DMS79 (cell line): Measurements from ENCODE around the gene COL6A2.
"Not testable (repeated sequence)": the region's sequence is repeated elsewhere in the genome, so short reads cannot be mapped to it uniquely, and the experiment has no call there.

Source experiments
- DNase-seq: peaks from one replicate; lab custom pipeline; 2025; lab: John Stamatoyannopoulos, UW

Gene COL6A2

DNA sequence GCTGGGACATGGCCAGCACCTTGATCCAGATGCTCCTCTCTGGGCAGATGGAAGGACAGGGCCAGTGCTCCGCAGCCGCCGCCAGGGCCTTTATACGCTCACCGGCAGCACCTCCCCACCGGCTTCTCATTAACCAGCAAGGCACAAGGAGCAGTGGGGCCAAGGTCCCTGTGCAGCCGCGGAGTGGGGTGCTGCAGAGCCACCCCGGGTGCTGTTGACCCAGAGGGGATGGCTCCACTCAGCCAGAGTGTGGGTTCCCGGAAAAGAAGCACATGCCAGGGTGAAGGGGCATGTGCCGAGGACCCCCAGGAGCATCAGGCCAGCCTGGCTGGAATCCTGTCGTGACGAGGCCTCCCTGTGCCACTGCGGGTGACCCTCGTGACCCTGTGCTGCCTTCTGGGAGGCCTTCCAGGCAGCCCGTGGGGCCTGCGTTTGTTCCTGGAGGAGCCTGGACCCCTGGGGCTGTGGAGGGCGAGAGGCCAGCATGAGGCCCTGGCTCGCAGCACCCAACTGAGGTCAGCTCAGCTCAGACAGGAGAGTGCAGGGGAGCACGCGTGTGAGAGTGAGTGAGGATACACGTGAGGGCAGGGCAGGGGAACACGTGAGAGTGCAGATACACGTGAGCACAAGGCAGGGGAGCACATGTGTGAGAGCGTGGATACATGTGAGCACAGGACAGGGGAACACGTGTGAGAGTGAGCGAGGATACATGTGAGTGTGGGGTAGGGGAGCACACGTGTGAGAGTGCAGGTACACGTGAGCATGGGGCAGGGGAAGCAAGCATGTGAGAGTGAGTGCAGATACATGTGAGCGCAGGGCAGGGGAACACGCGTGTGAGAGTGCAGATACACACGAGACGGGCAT, 57.8 kb downstream of the COL6A2 start, which contains the start of gene FTCD:
FTCD (minus strand) TSS at position 66 of the 864 bp plus-strand sequence; CDS start at position 10, 56 bp downstream.
- DNase-seq: no peak

DNA sequence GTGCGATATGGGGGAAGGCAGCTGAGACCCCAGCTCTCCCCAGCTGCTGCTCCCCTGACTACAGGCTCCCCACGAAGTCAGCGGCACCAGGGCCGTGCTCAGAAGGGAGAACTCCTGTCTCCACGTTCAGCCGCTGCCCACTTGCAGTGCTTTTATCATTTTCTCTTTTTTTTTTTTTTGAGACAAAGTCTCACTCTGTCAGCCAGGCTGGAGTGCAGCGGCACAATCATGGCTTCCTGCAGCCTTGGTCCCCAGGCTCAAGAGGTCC, 58.4 kb downstream of the COL6A2 start:
- no peak for DNase-seq

DNA sequence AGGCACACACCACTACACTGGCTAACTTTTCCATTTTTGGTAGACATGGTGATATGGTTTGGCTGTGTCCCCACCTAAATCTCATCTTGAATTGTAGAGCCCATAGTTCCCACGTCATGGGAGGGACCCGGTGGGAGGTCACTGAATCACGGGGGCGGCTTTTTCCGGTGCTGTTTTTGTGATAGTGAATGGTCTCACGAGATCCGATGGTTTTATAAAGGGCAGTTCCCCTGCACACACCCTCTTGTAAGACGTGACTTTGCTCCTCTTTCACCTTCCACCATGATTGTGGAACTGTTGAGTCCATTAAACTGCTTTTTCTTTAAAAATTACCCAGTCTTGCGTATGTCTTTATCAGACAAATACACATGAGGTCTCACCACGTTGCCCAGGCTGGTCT, 58.8 kb downstream of the COL6A2 start:
- no peak for DNase-seq

DNA sequence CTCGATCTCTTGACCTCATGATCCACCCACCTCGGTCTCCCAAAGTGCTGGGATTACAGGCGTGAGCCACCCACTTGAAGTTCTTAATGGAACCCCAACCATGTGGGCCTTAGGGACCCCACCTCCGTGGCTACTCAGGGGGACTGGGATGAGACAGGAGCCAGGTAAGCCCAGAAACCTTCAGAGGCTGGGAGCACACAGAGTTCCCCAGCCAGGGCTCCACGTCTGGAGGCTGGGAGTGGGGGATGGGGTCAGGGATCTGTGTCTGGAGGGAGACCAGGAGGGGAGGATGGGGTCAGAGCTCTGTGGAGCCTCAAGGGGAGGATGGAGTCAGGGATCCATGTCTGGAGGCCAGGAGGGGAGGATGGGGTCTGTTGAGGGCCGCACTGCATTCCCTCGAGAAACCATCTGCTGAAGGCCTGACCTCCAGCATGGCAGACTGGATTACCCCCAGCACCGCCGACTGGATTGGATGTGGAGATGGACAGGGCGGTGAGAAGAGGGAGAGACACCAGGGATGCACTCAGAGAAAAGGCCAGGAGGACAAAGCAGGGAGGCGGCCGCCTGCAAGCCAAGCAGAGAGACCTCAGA, 59.6 kb downstream of the COL6A2 start:
- DNase-seq: no peak

DNA sequence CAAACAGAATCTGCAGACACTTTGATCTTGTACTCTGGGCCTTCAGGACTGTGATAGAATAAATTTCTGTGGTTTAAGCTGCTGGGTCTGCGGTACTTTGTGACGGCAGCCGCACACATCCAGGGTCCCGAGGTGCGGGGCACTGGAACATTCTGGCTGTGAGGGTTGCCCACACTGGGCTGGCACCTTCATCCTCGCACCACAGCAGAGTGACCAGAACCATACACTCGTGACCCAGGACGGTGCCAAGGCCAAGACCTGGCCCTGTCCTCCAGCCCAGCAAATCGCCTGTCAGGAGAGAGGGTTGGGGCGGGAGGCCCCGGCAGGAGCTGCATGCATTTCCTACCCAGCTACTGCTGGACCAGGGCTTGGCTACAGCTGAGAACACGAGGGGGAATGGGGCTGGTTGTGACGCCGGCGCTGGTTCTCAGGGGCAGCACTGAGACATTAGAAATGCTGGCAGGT, 60.1 kb downstream of the COL6A2 start:
- DNase-seq: no peak

DNA sequence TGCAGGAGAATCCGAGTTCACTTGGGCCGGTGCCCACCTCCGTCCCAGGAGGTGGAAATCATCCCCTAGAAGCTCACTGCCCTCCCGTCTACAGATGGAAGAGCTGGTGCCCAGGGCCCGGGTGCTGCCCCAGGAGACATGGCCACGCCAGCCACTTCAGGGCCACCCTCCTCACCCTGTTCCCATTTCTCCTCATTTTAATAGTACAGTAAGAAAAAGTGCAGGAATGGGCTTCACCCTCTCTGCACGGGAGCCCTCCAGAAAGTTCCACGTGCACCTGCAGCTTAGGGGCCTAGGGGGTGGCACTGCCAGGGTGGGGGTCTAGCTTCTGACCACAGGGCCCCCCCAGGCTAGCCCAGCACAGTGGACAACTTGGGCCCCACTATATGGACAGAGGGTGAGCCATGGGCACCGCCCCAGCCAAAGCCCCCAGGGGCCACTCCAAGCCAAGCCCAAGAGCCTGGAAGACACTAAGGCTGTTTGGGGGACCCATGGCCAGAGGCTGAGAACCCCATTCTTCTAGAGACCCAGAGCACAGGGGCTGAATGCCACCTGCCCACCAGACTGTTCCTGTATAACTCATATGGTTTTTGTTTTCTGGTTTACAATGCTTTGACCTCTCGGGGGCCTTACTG, 60.9 kb downstream of the COL6A2 start:
- DNase-seq: no peak

DNA sequence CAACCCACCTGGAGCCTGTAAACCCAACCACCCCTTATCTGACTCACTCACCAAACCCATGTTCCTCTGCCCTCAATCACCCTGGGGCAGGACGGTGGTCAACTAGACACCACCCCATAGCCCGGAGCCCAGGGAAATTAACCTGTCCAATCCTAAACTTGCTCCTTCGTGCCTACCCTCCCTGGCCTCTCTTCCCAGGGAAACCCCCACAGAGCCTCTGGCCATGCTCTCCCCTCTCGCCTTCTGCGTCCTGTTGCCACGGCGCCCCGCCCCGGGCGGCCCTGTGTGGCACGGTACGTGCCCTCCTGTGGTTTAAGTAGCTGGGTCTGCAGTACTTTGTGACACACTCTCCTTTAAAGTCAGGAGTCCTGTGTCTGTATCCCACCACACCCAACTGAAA, 61.5 kb downstream of the COL6A2 start:
- DNase-seq: no peak

DNA sequence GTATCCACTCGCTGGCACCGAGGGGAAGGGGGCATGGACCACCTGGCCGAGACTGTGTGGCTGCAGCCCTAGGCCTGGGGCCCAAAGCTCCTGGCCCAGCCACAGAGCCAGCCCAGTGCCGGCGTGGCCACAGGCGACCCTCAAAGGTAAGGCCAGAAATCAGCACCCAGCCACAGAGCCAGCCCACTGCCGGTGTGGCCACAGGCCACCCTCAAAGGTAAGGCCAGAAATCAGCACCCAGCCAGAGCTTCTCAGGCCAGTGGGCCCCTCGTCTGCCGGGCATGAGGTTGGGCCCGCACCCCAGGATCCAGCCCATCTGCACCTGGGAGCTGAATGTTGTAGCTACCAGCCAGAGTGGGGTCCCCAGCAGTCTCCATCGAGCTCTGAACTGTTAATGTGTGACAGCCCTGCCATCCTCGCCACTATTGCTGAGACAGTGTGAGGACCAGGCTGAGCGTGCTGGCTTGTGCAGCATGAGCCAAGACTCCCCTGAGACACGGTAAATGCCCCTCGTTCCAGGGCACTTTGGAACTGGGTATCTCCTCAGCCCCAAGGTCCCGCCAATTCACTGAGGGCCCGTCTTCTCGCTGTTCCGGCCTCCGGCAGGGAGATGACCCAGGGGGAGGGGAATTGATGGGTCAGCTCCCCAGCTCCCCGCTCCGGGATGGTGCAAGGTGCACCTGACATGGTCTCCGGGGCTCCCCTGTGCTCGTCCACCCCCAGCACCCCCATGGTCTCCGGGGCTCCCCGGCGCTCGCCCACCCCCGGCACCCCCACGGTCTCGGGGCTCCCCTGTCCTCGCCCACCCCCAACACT, 62.1 kb downstream of the COL6A2 start:
- no peak for DNase-seq

DNA sequence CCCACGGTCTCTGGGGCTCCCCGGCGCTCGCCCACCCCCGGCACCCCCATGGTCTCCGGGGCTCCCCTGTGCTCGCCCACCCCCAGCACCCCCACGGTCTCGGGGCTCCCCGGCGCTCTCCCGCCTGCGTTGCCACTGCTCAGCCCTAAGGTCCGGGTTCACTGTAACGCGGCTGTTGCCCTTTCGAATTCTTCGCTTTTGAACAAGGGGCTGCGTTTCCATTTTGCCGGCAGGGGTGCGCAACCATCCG, 62.7 kb downstream of the COL6A2 start:
- no peak for DNase-seq

DNA sequence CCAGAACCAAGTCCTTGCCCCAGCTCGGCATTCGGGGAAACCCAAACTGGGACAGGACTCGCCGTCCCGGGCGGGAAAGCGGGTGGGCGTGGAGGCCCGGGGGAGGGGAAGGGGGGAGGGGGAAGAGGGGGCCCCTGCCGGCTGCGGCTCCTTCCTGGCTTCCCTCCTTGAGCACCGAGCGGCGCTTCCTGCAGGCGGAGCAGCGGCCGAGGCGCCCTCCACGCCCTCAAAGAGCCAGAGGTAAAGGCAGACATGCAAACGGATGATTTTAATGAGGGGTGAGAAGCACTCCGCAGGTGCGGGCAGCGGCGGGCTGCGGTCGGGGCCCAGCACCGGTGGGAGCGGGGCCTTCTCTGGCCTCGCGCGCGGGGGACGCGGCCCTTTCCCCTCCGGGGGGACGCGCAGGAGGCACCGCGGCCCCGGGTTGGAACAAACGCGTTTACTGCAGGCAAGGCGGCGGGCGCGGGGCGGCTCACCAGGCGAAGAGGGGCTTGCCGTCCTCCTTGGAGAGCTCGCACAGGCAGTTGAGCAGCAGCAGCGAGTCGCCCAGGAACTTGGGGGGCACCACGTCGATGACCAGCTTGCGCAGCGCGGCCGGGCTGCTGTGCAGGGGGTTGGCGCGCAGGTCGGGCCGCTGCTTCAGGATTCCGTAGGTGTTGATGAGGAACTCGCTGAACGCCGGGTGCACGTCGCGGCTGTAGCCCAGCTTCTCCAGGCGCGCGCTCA, 63.2 kb downstream of the COL6A2 start:
- DNase-seq: no peak

DNA sequence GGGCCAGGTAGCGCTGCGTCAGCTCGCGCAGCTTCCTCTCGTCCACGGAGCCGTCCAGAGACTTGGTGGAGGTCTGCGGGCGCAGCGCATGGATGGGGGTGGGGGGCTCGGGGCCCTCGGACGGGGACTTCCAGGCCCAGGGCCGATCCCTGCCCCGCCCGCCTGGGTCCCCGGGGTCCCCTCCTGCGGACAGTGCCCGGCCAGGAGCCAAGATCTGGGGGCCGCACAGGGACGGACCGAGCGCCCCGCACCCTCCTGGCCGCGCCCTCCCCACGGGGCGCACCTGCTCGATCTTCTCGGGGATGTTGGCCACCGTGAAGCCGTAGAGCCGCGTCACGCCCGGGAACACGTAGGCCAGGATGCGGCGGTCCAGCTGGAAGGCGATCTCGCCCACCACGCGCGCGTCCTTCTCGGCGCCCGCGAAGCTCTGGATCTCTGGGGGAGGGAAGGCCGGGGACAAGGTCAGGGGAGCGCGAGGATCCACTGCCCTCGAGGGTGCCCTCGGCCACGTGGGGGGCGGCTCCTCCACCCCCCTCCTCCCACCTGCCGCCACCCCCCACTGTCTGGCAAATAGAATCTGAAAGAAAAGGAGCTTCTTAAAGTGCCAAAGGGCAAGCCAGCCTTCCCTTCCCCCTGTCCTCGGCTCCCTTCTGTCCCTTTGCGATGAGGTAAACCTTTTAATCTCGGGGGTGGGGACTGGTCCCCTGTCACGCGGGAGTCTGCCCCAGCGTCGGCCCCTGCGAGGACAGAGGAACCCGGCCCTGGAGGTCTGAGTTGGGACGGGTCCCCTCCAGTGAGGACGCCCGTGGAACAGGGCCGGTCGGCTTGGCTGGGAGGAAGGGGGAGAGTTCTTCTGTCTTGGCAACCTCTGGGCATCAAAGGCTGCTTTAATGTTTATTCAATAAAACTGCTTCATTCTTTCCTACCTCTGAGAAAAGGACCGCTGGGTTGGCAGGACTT, 64.0 kb downstream of the COL6A2 start:
- no peak for DNase-seq

DNA sequence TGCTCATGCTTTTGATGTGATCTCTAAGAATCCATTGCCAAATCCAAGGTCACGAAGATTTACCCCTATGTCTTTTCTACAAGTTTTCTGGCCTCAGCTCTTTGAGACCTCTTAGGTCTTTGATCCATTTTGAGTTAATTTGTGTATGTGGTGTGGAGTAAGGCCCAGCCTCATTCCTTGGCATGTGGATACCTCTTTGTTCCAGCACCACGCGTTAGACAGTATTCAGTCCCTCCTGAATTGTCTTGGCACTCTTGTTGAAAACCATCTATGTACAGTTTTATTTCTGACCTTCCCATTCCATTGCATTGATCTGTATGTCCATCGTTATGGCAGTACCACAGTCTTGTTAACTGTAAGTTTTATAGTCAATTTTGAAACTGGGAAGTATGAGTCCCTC, 65.5 kb downstream of the COL6A2 start:
- no peak for DNase-seq

DNA sequence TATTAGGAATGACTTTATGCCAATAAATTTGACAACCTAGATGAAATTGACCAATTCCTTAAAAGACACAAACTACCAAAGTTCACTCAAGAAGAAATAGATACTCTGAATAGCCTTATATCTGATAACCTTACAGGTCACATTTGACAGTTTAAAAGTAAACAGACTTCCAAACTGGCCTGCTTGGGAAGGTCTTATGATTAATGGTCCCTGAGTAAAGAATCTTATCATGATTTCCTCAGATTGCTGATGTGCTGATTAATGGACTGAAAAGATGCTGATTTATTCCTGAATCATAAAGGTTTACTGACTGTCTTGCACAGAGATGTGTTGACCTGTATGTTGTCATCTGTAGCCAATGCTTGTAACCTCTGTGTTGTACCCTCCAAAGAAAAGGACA, 67.2 kb downstream of the COL6A2 start:
- no peak for DNase-seq

DNA sequence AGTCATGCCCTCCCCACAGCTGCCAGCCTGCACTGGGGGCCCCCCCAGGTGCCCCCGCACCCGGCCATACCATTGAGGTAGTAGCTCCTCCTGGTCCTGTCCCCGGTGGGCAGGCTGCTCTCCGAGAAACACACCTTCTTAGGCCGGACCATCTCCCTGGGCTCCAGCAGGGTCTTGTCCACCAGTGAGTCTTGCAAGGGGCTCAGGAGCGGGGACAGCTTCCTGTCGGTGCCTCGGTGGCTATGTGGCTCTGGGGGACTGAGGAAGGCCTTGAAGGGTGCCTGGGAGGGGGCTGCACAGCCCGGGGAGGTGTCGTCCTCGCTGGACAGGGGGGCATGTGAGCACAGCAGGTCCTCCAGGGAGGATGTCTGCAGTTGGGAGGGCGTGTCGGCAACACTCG, 70.3 kb downstream of the COL6A2 start:
- DNase-seq: no peak

DNA sequence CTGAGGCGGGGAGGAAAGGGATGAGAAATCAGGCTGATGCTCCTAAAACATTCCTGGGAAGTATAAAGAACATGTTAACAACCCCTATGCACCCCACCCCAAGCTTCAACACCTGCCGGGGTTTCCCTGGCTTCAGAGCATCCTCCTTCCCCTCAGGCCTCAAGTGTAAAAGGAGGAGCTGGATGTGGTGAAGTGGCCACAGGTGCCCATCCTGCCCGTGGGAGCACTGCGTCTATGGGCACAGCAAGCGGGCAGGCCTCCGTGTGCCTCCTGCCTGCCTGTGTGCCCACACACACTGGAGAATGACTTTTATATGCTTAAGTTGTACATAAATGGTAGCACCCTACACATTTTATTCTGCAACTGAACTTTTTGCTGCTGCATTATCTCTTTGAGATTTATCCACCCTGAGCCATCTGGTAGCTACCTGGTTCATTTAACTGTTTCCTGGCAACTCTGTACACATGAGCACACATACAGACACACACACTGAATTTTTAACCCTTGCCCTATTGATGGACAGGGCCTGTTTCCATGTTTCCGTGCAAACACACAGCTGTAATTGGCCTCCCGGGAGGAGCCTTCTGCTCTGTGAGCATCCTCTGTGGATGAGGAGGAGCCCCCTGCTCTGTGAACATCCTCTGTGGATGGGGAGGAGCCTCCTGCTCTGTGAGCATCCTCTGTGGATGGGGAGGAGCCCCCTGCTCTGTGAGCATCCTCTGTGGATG, 70.9 kb downstream of the COL6A2 start:
- DNase-seq: no peak

DNA sequence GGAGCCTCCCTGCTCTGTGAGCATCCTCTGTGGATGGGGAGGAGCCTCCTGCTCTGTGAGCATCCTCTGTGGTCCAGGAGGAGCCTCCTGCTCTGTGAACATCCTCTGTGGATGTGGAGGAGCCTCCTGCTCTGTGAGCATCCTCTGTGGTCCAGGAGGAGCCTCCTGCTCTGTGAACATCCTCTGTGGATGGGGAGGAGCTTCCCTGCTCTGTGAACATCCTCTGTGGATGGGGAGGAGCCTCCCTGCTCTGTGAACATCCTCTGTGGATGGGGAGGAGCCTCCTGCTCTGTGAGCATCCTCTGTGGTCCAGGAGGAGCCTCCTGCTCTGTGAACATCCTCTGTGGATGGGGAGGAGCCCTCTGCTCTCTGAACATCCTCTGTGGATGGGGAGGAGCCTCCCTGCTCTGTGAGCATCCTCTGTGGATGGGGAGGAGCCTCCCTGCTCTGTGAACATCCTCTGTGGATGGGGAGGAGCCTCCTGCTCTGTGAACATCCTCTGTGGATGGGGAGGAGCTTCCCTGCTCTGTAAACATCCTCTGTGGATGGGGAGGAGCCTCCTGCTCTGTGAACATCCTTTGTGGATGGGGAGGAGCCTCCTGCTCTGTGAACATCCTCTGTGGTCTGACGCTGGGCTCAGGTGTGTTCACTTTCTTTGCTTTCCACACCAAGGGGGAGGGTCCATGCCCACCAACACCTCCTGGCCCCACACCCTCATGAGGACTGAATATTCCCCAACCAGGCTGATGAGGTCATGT, 72.7 kb downstream of the COL6A2 start:
- DNase-seq: not testable (repeated sequence)

DNA sequence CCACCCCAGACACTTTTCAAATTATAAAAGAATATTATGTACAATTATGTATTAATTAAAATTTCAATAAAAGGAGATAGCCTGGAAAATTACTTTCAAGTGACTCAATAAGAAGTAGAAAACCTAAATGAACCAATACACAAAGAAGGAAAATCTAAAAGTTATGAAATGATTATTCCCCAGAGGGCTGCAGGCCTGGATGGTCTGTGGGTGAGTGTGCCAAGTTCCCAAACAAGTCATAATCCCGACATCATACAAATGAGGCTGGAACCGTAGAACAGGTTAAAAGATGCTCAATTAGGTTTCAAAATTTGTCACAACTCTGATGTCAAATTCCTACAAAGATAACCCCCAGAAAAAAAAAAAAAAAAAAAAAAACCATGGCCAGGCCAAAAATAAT, 73.7 kb downstream of the COL6A2 start:
- no peak for DNase-seq

DNA sequence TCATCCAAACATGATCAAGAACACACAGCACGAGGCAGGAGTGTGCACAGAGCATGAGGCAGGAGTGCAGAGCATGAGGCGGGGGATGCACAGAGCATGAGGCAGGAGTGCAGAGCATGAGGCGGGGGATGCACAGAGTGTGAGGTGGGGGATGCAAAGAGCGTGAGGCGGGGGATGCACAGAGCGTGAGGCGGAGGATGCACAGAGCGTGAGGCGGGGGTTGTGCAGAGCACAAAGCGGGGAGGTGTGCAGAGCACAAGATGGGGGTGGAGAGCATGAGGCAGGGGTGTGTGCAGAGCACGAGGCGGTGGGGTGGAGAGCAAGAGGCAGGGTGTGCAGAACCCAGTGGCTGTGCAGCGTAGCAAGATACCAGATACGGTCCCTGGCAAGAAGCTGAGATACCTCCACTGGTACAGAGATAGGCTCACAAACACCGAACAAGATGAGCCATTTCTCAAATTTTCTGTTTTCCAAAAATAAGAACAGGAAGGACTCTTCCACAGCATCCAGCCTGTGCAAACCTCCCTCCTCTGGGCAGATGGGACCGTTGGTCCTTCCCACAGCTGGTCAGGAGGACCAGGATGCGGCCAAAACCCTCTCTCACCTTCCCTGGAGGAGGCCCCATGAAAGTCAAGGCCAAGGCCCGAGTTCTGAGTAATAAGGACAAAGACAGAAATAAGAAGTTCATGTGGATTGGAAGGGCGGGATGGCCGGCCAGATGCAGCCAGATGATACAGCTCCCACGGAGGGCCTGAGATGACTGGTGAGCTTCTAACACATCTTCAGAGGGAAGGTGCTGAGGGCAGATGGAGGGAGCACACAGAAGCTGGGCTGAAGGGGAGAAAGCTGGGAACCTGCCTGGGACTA, 74.3 kb downstream of the COL6A2 start:
- no peak for DNase-seq
